Neural progenitor cell (in vitro differentiated cells): ENCODE measurements around the gene MKX. TPM values are rescaled to one million over a fixed set of nuclear protein-coding genes. Genes with fewer than 3 reads are reported as not detected.

ENCODE experiments used
- DNase-seq: peaks from one replicate; pipeline ENCODE4 v3.0.0-alpha.2; 2016; ENCODE audit warnings: low spot score
- H2AFZ ChIP-seq: fragments of 200-600 bp; sonication (generic); replicated peaks from 2 replicates; pipeline ENCODE4 v1.6.1; 2016; ENCODE audit warnings: antibody characterized with exemption
- H3F3A ChIP-seq: fragments of 200-600 bp; sonication (generic); 2 replicates; pipeline ENCODE4 v1.6.1; 2016; ENCODE audit warnings: antibody characterized with exemption, low read depth
- H3K27ac ChIP-seq: fragments of 200-600 bp; sonication (generic); 2 replicates; pipeline ENCODE4 v1.5.1; 2016; ENCODE audit warnings: mild to moderate bottlenecking
- H3K27me3 ChIP-seq: fragments of 200-600 bp; sonication (generic); 2 replicates; pipeline ENCODE4 v1.6.1; 2016; ENCODE audit warnings: mild to moderate bottlenecking, moderate library complexity
- H3K36me3 ChIP-seq: fragments of 200-600 bp; sonication (generic); 2 replicates; pipeline ENCODE4 v1.5.1; 2016
- H3K4me1 ChIP-seq: fragments of 200-600 bp; sonication (generic); 2 replicates; pipeline ENCODE4 v1.6.1; 2016; ENCODE audit warnings: mixed run types
- H3K4me2 ChIP-seq: fragments of 200-600 bp; sonication (generic); 2 replicates; pipeline ENCODE4 v1.6.1; 2016
- H3K4me3 ChIP-seq: fragments of 200-600 bp; sonication (generic); 2 replicates; pipeline ENCODE4 v1.5.1; 2016
- H3K79me2 ChIP-seq: fragments of 200-600 bp; sonication (generic); 2 replicates; pipeline ENCODE4 v1.6.1; 2016; ENCODE audit warnings: low read depth
- H3K9ac ChIP-seq: fragments of 200-600 bp; sonication (generic); 2 replicates; pipeline ENCODE4 v1.6.1; 2016
- H3K9me3 ChIP-seq: fragments of 200-600 bp; sonication (generic); 2 replicates; pipeline ENCODE4 v1.5.1; 2016; ENCODE audit warnings: low read depth
- H4K20me1 ChIP-seq: fragments of 200-600 bp; sonication (generic); 2 replicates; pipeline ENCODE4 v1.6.1; 2016; ENCODE audit warnings: low read depth
- H3K27ac Mint-ChIP-seq: 3 replicates; pipeline ENCODE4 v1.8.0; 2021; ENCODE audit warnings: mixed read lengths
- H3K27me3 Mint-ChIP-seq: 2 replicates; pipeline ENCODE4 v1.8.0; 2022; ENCODE audit warnings: low read depth, mild to moderate bottlenecking, inconsistent platforms, moderate library complexity, mixed read lengths; ENCODE audit not compliant: insufficient read depth
- H3K36me3 Mint-ChIP-seq: 3 replicates; pipeline ENCODE4 v1.8.0; 2021; ENCODE audit warnings: mixed read lengths
- H3K4me1 Mint-ChIP-seq: 3 replicates; pipeline ENCODE4 v1.8.0; 2021; ENCODE audit warnings: mixed read lengths
- H3K4me3 Mint-ChIP-seq: 3 replicates; pipeline ENCODE4 v1.8.0; 2021; ENCODE audit warnings: mild to moderate bottlenecking, moderate library complexity, mixed read lengths
- H3K9me3 Mint-ChIP-seq: 3 replicates; pipeline ENCODE4 v1.8.0; 2020; ENCODE audit warnings: mixed read lengths
- CTCF ChIP-seq: fragments of 200-600 bp; sonication (generic); IDR thresholded peaks from 2 replicates; pipeline ENCODE4 v1.5.1; 2017; ENCODE audit warnings: antibody characterized with exemption, mild to moderate bottlenecking
- EZH2 ChIP-seq: fragments of 200-600 bp; sonication (generic); IDR thresholded peaks from 2 replicates; pipeline ENCODE4 v1.6.1; 2017; ENCODE audit warnings: antibody characterized with exemption, mild to moderate bottlenecking, moderate library complexity
- EZH2phosphoT487 ChIP-seq: fragments of 200-600 bp; sonication (generic); IDR thresholded peaks from 2 replicates; pipeline ENCODE4 v1.6.1; 2017; ENCODE audit warnings: antibody characterized with exemption
- total RNA-seq: library from RNA; depleted of rRNA; stranded (reverse); fragments of >200 nt; gene quantifications from 2 replicates; pipeline ENCODE4 v1.2.3, GENCODE V29; 2015; ENCODE audit warnings: low replicate concordance

Gene MKX
- total RNA-seq, 1 donor from 2014 or later = not detected

- Histone ChIP-seq H3K4me3 (no peak overlapping the region), H3K27ac (no peak overlapping the region), H3F3A (no peaks in the 10 kb centered on the region), H2AFZ (peak overlapping the region; percentile 47), H3K9me3 (no peaks in the 10 kb centered on the region), H3K79me2 (no peaks in the 10 kb centered on the region), H3K36me3 (no peaks in the 10 kb centered on the region), H3K4me1 (peaks cover 7% of the 10 kb centered on the region), H4K20me1 (no peaks in the 10 kb centered on the region), H3K9ac (no peak overlapping the region), H3K27me3 (no peaks in the 10 kb centered on the region), H3K4me2 (no peak overlapping the region)
- peak; percentile 31 for DNase-seq
- H3K4me3 Mint-ChIP-seq = no peak overlapping the region
- H3K27ac Mint-ChIP-seq = no peak overlapping the region
- TF ChIP-seq EZH2 (no peak), CTCF (no peak), EZH2phosphoT487 (no peak)
- peaks cover 9% of the 10 kb centered on the region for H3K27me3 Mint-ChIP-seq
- H3K4me1 Mint-ChIP-seq = peaks cover 8% of the 10 kb centered on the region
- no peaks in the 10 kb centered on the region for H3K36me3 Mint-ChIP-seq
- peaks cover 4% of the 10 kb centered on the region for H3K9me3 Mint-ChIP-seq
Measured at GRCh38 chr10:27660268-27660667, 85.4 kb downstream of the MKX start.

GRCh38 chr10:27659786-27660185, 85.8 kb downstream of the MKX start:
- Mint-ChIP-seq H3K4me1 (peaks cover 8% of the 10 kb centered on the region), H3K27me3 (peaks cover 11% of the 10 kb centered on the region)

GRCh38 chr10:27658788-27659187, 86.8 kb downstream of the MKX start:
- Histone ChIP-seq H3K4me2 (no peak overlapping the region), H3K9me3 (no peaks in the 10 kb centered on the region), H3K79me2 (no peaks in the 10 kb centered on the region), H3K4me1 (peaks cover 7% of the 10 kb centered on the region), H3F3A (no peaks in the 10 kb centered on the region), H3K9ac (no peak overlapping the region), H4K20me1 (no peaks in the 10 kb centered on the region), H3K27me3 (no peaks in the 10 kb centered on the region), H2AFZ (no peak overlapping the region), H3K4me3 (no peak overlapping the region), H3K27ac (no peak overlapping the region), H3K36me3 (no peaks in the 10 kb centered on the region)
- DNase-seq = no peak
- Mint-ChIP-seq H3K27ac (no peak overlapping the region), H3K27me3 (peaks cover 13% of the 10 kb centered on the region), H3K4me3 (no peak overlapping the region), H3K9me3 (peaks cover 6% of the 10 kb centered on the region), H3K4me1 (peaks cover 8% of the 10 kb centered on the region), H3K36me3 (no peaks in the 10 kb centered on the region)
- TF ChIP-seq EZH2phosphoT487 (no peak), CTCF (no peak), EZH2 (no peak)

More at GRCh38 chr10:27659786-27660185, 85.8 kb downstream of the MKX start:
- H3F3A ChIP-seq = no peaks in the 10 kb centered on the region
- H3K4me3 Mint-ChIP-seq = no peak overlapping the region
- H3K79me2 ChIP-seq = no peaks in the 10 kb centered on the region
- H3K9me3 ChIP-seq = no peaks in the 10 kb centered on the region
- no peak for DNase-seq
- H2AFZ ChIP-seq = no peak overlapping the region
- no peak overlapping the region for H3K27ac Mint-ChIP-seq
- H3K4me2 ChIP-seq = no peak overlapping the region
- no peak overlapping the region for H3K9ac ChIP-seq
- H3K4me3 ChIP-seq = no peak overlapping the region
- no peaks in the 10 kb centered on the region for H3K36me3 Mint-ChIP-seq
- H3K36me3 ChIP-seq = no peaks in the 10 kb centered on the region
- H3K9me3 Mint-ChIP-seq = peaks cover 4% of the 10 kb centered on the region
- no peak for TF ChIP-seq EZH2phosphoT487
- H3K27ac ChIP-seq = no peak overlapping the region
- no peaks in the 10 kb centered on the region for H3K27me3 ChIP-seq
- peaks cover 7% of the 10 kb centered on the region for H3K4me1 ChIP-seq
- no peaks in the 10 kb centered on the region for H4K20me1 ChIP-seq

- Mint-ChIP-seq H3K36me3 (no peaks in the 10 kb centered on the region), H3K27ac (no peak overlapping the region), H3K4me1 (peaks cover 6% of the 10 kb centered on the region), H3K9me3 (peaks cover 5% of the 10 kb centered on the region), H3K4me3 (no peak overlapping the region), H3K27me3 (peaks cover 13% of the 10 kb centered on the region)
- DNase-seq = no peak
- no peaks in the 10 kb centered on the region for H3F3A ChIP-seq
- H3K4me1 ChIP-seq = peaks cover 5% of the 10 kb centered on the region
- no peak overlapping the region for H3K4me2 ChIP-seq
- no peak overlapping the region for H3K27ac ChIP-seq
- H3K4me3 ChIP-seq = no peak overlapping the region
- no peaks in the 10 kb centered on the region for H3K27me3 ChIP-seq
- TF ChIP-seq EZH2 = no peak
- no peak for TF ChIP-seq EZH2phosphoT487
- no peak overlapping the region for H3K9ac ChIP-seq
- no peaks in the 10 kb centered on the region for H4K20me1 ChIP-seq
- H3K79me2 ChIP-seq = no peaks in the 10 kb centered on the region
- H3K9me3 ChIP-seq = no peaks in the 10 kb centered on the region
- no peaks in the 10 kb centered on the region for H3K36me3 ChIP-seq
- H2AFZ ChIP-seq = no peak overlapping the region
Measured at GRCh38 chr10:27655296-27655695, 90.3 kb downstream of the MKX start.
